Motor neuron (in vitro differentiated cells): ENCODE measurements around the gene AKAP8L. TPM values are rescaled to one million over a fixed set of nuclear protein-coding genes. Genes with fewer than 3 reads are reported as not detected.
"Not testable (repeated sequence)": the region's sequence is repeated elsewhere in the genome, so short reads cannot be mapped to it uniquely, and the experiment has no call there.

Experiments
- ATAC-seq, 8 experiments: fragments of 200-7000 bp; cut with Tn5 transposase; replicated peaks in 6 of 8; 2 replicates each; pipeline ENCODE4 v1.8.0; 2021; ENCODE audit warnings: mild to moderate bottlenecking in 8 of 8, moderate library complexity in 8 of 8
- H3K27ac ChIP-seq, 2 donors: fragments of 250-450 bp; sonication (Bioruptor Pico); 2 replicates each; pipeline ENCODE4 v1.9.0; 2021; ENCODE audit warnings: antibody characterized with exemption in 2 of 2, mild to moderate bottlenecking in 2 of 2, moderate library complexity in 1 of 2
- H3K4me1 ChIP-seq, 2 donors: fragments of 250-450 bp; sonication (Bioruptor Pico); replicated peaks in 1 of 2; 2 replicates each; pipeline ENCODE4 v1.6.1; 2021; ENCODE audit warnings: antibody characterized with exemption in 2 of 2, mild to moderate bottlenecking in 2 of 2, moderate library complexity in 1 of 2
- H3K4me3 ChIP-seq, 5 donors: fragments of 250-450 bp; sonication (Bioruptor Pico); 2 replicates each; pipeline ENCODE4 v1.9.0; 2021; ENCODE audit warnings: antibody characterized with exemption in 5 of 5, mild to moderate bottlenecking in 5 of 5, moderate library complexity in 4 of 5
- WGBS, 10 experiments: fragments of 450-650 bp; shearing (Covaris generic); methylation state at CpG; one replicate each; pipeline ENCODE4 v1.0.0; 2022; 5-methylcytosine and 5-hydroxymethylcytosine counted together
- in situ Hi-C, 9 experiments: fragments of 400-800 bp; cut with MboI; loops; one replicate each; pipeline ENCODE4 v1.15.0; 2021; ENCODE audit warnings: low sequenced_read_pairs in 9 of 9, low pct_unique_long_range_greater_than_20kb in 2 of 9; ENCODE audit not compliant: unreplicated experiment in 9 of 9
- total RNA-seq, 8 experiments: library from RNA; unstranded; fragments of 300-600 nt; gene quantifications; 2 replicates each; pipeline versions ENCODE4 v1.2.3 to v1.2.4, GENCODE V29; 2022

The AKAP8L gene
- total RNA-seq, 8 experiments from 2014 or later = 71.1 to 147 (median 108) TPM

- no peak overlapping the region for H3K27ac ChIP-seq
These were observed 43.9 kb downstream of the AKAP8L start for GRCh38 chr19:15374796-15375440.

DNA sequence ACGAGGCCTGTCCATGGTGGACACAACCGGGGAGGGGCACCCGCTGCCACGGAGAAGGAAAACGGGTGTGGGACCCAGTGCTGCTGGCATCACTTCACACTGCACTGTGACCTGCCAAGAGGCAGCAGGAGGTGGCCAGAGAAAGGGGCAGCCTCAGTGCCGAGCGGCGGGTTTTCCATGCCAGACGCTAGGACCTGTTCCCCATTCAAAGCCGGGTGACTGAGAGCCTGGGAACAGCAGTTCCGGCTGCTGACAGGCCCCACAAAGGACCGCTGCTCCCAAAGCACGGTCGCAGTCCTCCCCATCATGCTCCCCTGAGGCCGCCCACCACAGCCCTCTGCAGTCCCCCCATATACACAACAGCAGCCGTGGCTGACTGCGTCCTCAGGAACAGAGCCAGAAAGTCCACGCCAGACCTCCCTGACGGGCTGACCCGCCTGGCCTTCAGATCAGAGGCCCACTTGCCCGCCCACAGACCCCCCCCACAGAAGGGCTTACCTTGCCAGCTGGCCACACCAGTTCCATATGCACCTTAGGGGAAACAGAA lies 44.6 kb downstream of the AKAP8L start:
- in situ Hi-C loops = no loop called here
- Histone ChIP-seq H3K4me3 (no peak overlapping the region), H3K27ac (no peak overlapping the region), H3K4me1 (peaks cover 6% of the 10 kb centered on the region in 2 donors)
- WGBS, 10 experiments = 68 to 100% (median 86%) methylated on average over 2 to 4 of the region's 21 CpGs; no CpG with 5 or more reads in 6 of the 10 experiments
- no peak for ATAC-seq

More at GRCh38 chr19:15374796-15375440, 43.9 kb downstream of the AKAP8L start:
- no peak overlapping the region for H3K4me3 ChIP-seq
- in situ Hi-C loops = no loop called here
- WGBS, 10 experiments = 22 to 100% (median 89%) methylated on average over 2 to 9 of the region's 24 CpGs; no CpG with 5 or more reads in 1 of the 10 experiments
- ATAC-seq = no peak
- peaks cover 6% of the 10 kb centered on the region in 2 donors for H3K4me1 ChIP-seq

- no peak for ATAC-seq
- Histone ChIP-seq H3K4me1 (peaks cover 6% of the 10 kb centered on the region in 2 donors), H3K4me3 (no peak overlapping the region), H3K27ac (no peak overlapping the region)
- no CpG with 5 or more reads among the region's 22 CpGs for WGBS, 10 experiments
- in situ Hi-C loops = no loop called here
These were observed 45.1 kb downstream of the AKAP8L start for GRCh38 chr19:15373644-15374043.

- Histone ChIP-seq H3K4me3 (no peak overlapping the region), H3K4me1 (peaks cover 6% of the 10 kb centered on the region in 2 donors), H3K27ac (peak overlapping the region in 1 of 2 donors; percentile 31)
- in situ Hi-C loops = no loop called here
- no peak for ATAC-seq
- WGBS, 10 experiments = 75 to 100% (median 91%) methylated on average over 2 to 15 of the region's 30 CpGs; no CpG with 5 or more reads in 2 of the 10 experiments
These were observed 45.9 kb downstream of the AKAP8L start for GRCh38 chr19:15372891-15373301.

DNA sequence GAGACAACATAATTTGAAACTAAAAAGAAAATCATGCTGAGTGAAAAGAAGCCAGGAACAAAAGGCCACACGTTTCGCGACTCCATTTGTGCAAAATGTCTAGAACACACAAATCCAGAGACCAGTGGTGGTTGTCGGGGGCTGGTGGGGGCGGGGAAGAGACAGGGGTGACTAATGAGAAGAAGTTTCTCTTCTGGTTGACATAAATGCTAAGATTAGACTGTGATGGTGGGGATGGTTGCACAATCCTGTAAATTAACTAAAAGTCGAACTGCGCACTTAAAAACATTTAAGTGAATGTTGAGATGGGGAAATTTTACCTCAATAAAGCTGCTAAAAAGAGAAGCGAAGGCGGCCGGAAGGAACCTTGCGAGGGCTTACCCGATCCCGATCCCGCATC lies 46.3 kb downstream of the AKAP8L start:
- Histone ChIP-seq H3K27ac (peak overlapping the region in 1 of 2 donors; percentile 31), H3K4me1 (peaks cover 2 to 4% of the 10 kb centered on the region in 2 donors), H3K4me3 (no peak overlapping the region)
- 76 to 100% (median 92%) methylated on average over 2 to 11 of the region's 14 CpGs; no CpG with 5 or more reads in 3 of the 10 experiments for WGBS, 10 experiments
- in situ Hi-C loops = no loop called here
- no peak for ATAC-seq

DNA sequence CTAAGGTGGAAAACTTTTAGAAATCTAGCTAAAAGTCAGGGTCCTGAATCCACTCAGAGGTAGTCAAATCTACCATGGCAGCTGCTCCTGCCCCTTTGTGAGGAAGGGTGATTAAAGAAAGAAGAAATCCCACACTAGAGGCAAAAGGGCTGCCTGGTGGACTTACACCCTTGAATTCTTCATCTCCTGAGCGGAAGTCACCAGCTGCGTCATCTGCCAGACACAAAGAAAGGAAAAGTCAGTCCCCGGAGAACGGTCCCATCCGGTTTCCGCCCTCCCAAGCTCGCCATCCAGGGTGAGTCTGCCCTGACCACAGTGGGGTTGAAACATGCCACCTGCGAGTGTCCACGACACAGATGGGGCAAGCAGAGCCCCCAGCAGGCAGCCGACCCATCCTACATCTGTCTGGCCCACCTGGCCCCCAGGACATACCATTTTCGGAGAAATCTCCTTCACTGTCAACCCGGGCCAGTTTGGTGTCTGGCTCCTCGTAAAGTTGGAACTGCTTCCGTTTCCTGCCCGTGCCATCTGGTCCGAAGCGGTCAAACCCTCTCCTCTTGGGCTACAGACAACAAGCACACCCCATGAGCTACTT lies 46.9 kb downstream of the AKAP8L start:
- Histone ChIP-seq H3K27ac (no peak overlapping the region), H3K4me3 (no peak overlapping the region), H3K4me1 (no peaks in the 10 kb centered on the region)
- in situ Hi-C loops = no loop called here
- 85 to 100% (median 100%) methylated on average over 2 to 5 of the region's 17 CpGs; no CpG with 5 or more reads in 5 of the 10 experiments for WGBS, 10 experiments
- no peak for ATAC-seq

- in situ Hi-C loops = no loop called here
- WGBS, 10 experiments = 100% methylated on average over 1 to 2 of the region's 7 CpGs; no CpG with 5 or more reads in 7 of the 10 experiments
- Histone ChIP-seq H3K4me3 (no peak overlapping the region), H3K4me1 (no peaks in the 10 kb centered on the region), H3K27ac (no peak overlapping the region)
- no peak for ATAC-seq
These were observed 47.7 kb downstream of the AKAP8L start for GRCh38 chr19:15371119-15371518.

- Histone ChIP-seq H3K4me1 (no peaks in the 10 kb centered on the region), H3K4me3 (no peak overlapping the region), H3K27ac (no peak overlapping the region)
- WGBS, 10 experiments = 67 to 100% (median 85%) methylated on average over 1 to 8 of the region's 9 CpGs; no CpG with 5 or more reads in 4 of the 10 experiments
- in situ Hi-C loops = no loop called here
- ATAC-seq = no peak
These were observed 49.2 kb downstream of the AKAP8L start for GRCh38 chr19:15369594-15369891.

DNA sequence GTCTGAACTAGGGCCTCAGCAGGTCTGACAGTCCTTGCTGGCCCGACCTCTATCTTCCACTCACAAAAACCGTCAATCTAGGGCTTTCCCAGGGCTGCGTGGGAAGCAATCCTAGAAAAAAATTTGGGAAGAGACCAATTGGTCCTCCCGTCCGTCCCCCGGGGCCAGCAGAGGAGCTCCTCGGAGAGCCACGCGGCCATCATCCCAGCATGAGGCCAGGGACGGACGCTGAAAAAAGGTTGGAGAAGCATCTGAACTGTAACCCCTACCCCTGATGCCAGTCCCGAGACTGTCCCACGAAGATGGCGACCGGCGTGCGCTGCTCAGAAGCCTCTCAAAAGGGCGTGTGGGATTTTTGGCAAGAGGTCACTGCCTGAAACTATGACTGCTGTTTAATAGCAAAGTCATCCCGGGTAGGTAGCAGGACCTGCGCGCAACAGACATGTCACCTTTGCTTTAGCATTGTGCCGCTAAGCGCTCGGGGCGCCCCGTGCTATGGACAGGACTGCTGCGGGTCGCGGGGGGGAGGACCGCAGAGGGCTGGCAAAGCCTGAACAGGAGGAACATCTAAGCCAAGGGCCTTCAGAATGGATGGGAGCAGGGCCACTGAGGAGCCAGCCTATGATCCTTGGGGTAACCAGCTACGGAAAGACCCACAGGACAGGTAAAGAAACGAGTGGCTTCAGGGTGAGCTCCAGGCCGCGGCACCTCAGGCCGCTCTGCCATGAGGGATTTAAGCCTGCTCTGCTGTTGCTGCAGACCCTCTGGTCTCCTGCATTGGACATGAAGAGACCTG lies 49.8 kb downstream of the AKAP8L start:
- H3K27ac ChIP-seq = no peak overlapping the region
- 92 to 100% (median 100%) methylated on average over 1 to 13 of the region's 35 CpGs; no CpG with 5 or more reads in 3 of the 10 experiments for WGBS, 10 experiments
- H3K4me3 ChIP-seq = no peak overlapping the region
- H3K4me1 ChIP-seq = no peaks in the 10 kb centered on the region
- in situ Hi-C loops = no loop called here
- ATAC-seq = no peak

DNA sequence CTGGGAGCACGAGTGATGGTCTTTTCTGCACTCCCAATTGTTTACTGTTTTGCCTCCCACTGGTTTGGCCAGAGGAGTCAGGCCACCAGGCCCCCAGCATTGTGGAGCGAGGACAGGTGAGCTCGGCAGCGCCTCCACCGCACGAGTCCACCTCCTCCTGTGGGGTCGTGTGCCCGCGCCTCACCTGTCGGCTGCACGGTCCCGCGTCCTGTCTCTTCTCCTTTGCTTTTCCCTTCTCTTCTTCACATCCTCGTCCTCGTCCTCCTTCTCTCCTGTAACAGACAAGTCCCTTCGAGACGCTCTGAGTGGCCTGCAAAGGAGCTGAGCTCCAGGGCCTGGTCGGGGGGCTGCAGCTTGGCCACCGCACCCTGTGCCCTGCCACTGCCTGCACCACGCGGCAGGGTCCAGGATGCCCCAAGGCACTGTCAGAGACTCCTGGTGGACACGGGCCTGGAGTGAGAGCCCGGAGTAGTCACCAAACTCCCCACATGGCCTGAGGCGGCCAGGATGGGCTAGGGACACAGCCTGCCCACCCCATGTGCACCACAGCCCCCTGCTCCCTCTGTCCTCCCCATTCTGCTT lies 50.6 kb downstream of the AKAP8L start:
- no peak for ATAC-seq
- Histone ChIP-seq H3K27ac (no peak overlapping the region), H3K4me3 (no peak overlapping the region), H3K4me1 (no peaks in the 10 kb centered on the region)
- in situ Hi-C loops = no loop called here
- 87 to 100% (median 100%) methylated on average over 1 to 6 of the region's 24 CpGs; no CpG with 5 or more reads in 3 of the 10 experiments for WGBS, 10 experiments

- Histone ChIP-seq H3K27ac (no peak overlapping the region), H3K4me3 (no peak overlapping the region), H3K4me1 (no peaks in the 10 kb centered on the region)
- no peak for ATAC-seq
- WGBS, 10 experiments = 40 to 100% (median 90%) methylated on average over 1 to 3 of the region's 3 CpGs; no CpG with 5 or more reads in 6 of the 10 experiments
- in situ Hi-C loops = no loop called here
These were observed 51.3 kb downstream of the AKAP8L start for GRCh38 chr19:15367439-15367838.

DNA sequence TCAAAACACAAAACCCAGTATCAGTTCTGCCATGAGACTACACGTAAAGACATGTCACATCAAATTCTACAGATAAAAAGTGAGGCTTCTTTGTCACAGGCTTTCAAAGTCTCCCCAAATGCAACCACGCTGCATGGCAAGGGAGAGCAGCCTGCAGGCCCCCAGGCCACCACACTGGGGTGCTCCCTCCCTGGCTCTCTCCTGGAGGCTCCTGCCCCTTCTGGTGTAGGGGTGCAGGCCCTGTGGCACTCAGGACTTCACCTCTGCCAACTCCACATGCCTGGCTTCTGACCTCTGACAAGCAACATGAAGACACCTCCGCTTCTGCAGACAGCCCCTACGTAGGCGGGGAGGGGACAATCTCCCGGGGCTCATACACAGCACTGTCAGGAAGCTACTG lies 53.5 kb downstream of the AKAP8L start:
- no peak overlapping the region for H3K4me3 ChIP-seq
- ATAC-seq = no peak
- in situ Hi-C loops = no loop called here
- no peak overlapping the region for H3K27ac ChIP-seq
- no peaks in the 10 kb centered on the region for H3K4me1 ChIP-seq
- 93 to 100% (median 100%) methylated on average over 1 to 6 of the region's 6 CpGs; no CpG with 5 or more reads in 6 of the 10 experiments for WGBS, 10 experiments

GRCh38 chr19:15363791-15364190 lies 55.0 kb downstream of the AKAP8L start:
- H3K4me3 ChIP-seq, H3K4me1 ChIP-seq, H3K27ac ChIP-seq, in situ Hi-C loops: not testable (repeated sequence)
- peak in 1 of 8 experiments; percentile 14 for ATAC-seq
- WGBS, 10 experiments = 40 to 100% (median 60%) methylated on average over 1 of the region's 3 CpGs; no CpG with 5 or more reads in 7 of the 10 experiments
